Mucosa of descending colon (tissue), 3 donors: ENCODE measurements around the gene ZSCAN5C. TPM values are rescaled to one million over a fixed set of nuclear protein-coding genes. Genes with fewer than 3 reads are reported as not detected.
"Not testable (repeated sequence)": the region's sequence is repeated elsewhere in the genome, so short reads cannot be mapped to it uniquely, and the experiment has no call there.

Experiments
- ATAC-seq: fragments of 200-7000 bp; cut with Tn5 transposase; one replicate; pipeline ENCODE4 v1.9.1; 2020; ENCODE audit warnings: mild to moderate bottlenecking, moderate library complexity
- DNase-seq, 3 donors: peaks; one replicate each; pipeline ENCODE4 v3.0.0-alpha.2; 2020
- H3K36me3 ChIP-seq: fragments of 200-600 bp; one replicate; pipeline ENCODE4 v1.8.0; 2021; ENCODE audit warnings: low read depth, mild to moderate bottlenecking
- H3K4me1 ChIP-seq: fragments of 200-600 bp; one replicate; pipeline ENCODE4 v1.8.0; 2021; ENCODE audit warnings: low read depth, mild to moderate bottlenecking
- H3K4me3 ChIP-seq: fragments of 200-600 bp; one replicate; pipeline ENCODE4 v1.8.0; 2021; ENCODE audit warnings: mild to moderate bottlenecking
- H3K9me3 ChIP-seq: fragments of 200-600 bp; one replicate; pipeline ENCODE4 v1.8.0; 2021; ENCODE audit warnings: mild to moderate bottlenecking
- intact Hi-C, 2 donors: fragments of 100-400 bp; cut with DNase I in 1 of 2; cut with micrococcal nuclease in 1 of 2; formaldehyde crosslinking; loops; one replicate each; pipeline versions ENCODE4 v1.11.0 to v1.11.1; 2022; cut with DNase I, micrococcal nuclease
- total RNA-seq, 3 donors: library from RNA; stranded (reverse); fragmentation: NEBNext Ultra II Directional in 2 of 3; extraction: Animal tissue kit (Norgen Biotek cat#: 25700) in 2 of 3; gene quantifications; one replicate each; pipeline versions ENCODE4 v1.2.1 to v1.2.4, GENCODE V29; 2021 to 2023
- TF ChIP-seq, protein P1 (sequence below): fragments of 200-600 bp; IDR thresholded peaks from one replicate; pipeline ENCODE4 v1.8.0; 2022; ENCODE audit warnings: antibody characterized with exemption, mild to moderate bottlenecking
- donor health status: DM: no; HTN: no; CAD: no; lungs with moderate emphysema.
- donor health status: DM: no; HTN: no; CAD: no.
- donor health status: DM: no; HTN: yes; CAD: no.

Gene ZSCAN5C
- total RNA-seq, 3 donors from 2014 or later = not detected

DNA sequence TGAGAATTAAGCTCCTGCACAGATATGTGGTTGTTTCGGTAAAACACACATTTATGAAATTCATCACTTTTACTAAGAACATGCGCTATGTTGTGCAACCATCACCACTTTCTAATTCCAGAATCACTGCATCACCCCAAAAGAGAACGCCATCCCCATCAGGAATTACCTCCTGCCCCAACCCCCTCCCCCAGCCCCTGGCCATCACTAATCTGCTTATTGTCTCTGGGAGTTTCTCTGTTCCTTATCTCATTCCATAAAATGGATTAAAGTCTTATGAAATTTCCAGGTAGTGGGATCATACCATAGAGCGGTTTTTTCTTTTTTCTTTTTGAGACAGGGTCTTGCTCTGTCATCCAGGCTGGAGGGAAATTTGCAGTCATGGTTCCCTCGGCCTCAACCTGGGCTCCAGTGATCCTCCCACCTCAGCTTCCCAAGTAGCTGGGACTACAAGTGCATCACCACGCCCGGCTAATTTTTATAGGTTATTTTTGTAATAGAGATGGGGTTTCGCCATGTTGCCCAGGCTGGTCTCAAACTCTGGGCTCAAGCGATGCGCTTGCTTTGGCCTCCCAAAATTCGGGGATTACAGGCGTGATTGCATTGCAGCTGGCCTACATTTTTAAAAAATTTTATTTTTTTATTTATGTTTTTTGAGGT, 8.0 kb upstream of the ZSCAN5C start:
- Histone ChIP-seq H3K9me3 (no peaks in the 10 kb centered on the region), H3K36me3 (no peaks in the 10 kb centered on the region), H3K4me1 (no peaks in the 10 kb centered on the region), H3K4me3 (no peak overlapping the region)
- ATAC-seq (no peak), DNase-seq (no peak)
- TF ChIP-seq, protein P1, sequence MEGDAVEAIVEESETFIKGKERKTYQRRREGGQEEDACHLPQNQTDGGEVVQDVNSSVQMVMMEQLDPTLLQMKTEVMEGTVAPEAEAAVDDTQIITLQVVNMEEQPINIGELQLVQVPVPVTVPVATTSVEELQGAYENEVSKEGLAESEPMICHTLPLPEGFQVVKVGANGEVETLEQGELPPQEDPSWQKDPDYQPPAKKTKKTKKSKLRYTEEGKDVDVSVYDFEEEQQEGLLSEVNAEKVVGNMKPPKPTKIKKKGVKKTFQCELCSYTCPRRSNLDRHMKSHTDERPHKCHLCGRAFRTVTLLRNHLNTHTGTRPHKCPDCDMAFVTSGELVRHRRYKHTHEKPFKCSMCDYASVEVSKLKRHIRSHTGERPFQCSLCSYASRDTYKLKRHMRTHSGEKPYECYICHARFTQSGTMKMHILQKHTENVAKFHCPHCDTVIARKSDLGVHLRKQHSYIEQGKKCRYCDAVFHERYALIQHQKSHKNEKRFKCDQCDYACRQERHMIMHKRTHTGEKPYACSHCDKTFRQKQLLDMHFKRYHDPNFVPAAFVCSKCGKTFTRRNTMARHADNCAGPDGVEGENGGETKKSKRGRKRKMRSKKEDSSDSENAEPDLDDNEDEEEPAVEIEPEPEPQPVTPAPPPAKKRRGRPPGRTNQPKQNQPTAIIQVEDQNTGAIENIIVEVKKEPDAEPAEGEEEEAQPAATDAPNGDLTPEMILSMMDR = no peak
- intact Hi-C loops = no loop called here

DNA sequence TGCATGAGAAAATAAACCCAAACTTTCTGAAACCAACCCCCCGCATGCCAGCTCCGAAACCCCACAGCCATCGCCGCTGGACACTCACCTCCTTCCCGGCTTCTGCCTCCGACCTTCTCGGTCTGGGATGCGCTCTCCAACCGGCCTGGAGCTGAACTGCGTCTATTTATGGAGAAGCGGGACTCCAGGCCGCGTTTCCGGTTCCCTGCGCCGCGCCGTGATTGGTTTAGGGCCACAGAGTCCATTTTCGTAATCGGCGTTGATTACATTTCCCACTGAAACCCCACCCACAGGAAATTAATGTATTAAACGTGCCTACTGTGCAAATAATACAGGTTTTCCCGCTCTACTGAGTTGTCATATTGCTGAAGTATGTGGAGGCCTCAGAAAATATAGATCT, 4.4 kb upstream of the ZSCAN5C start, which contains the start of gene ZSCAN5B:
ZSCAN5B (minus strand) TSS at position 138 of the 400 bp plus-strand sequence. CDS start 4,731 bp downstream, outside the sequence.
- H3K4me3 ChIP-seq, H3K4me1 ChIP-seq, ATAC-seq, H3K36me3 ChIP-seq, intact Hi-C loops, DNase-seq, H3K9me3 ChIP-seq: not testable (repeated sequence)

GRCh38 chr19:56199687-56200086, 2.4 kb upstream of the ZSCAN5C start:
- DNase-seq (no peak), ATAC-seq (no peak)
- H3K9me3 ChIP-seq = no peaks in the 10 kb centered on the region
- no peaks in the 10 kb centered on the region for H3K36me3 ChIP-seq
- intact Hi-C loops = no loop called here
- TF ChIP-seq, protein P1 = no peak
- H3K4me1 ChIP-seq = no peaks in the 10 kb centered on the region
- H3K4me3 ChIP-seq = no peak overlapping the region

- not testable (repeated sequence) for ATAC-seq, DNase-seq
Measured at GRCh38 chr19:56207581-56207980, 5.5 kb downstream of the ZSCAN5C start.

DNA sequence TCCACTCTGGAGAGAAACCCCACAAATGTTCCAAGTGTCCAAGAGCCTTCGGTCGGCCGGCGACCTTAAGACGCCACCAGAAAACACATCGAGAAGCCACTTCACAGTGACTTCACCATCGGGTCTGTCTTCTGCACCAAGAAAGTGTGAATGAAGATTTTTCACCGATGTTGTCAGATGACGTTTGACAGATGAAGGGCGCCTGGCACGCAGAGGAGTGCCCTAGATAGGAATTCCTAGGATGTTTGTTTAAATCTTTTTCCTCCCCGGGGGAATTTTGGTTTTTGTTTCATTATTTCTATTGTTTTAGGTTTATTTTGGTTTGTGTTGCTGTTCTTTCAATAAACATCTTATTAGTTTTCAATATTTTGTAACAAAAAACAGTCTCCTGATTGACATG, 7.0 kb downstream of the ZSCAN5C start:
- TF ChIP-seq, protein P1 = no peak
- no peak overlapping the region for H3K4me3 ChIP-seq
- H3K36me3 ChIP-seq = no peaks in the 10 kb centered on the region
- intact Hi-C loops = no loop called here
- no peaks in the 10 kb centered on the region for H3K9me3 ChIP-seq
- DNase-seq (no peak), ATAC-seq (no peak)
- H3K4me1 ChIP-seq = no peaks in the 10 kb centered on the region

More at GRCh38 chr19:56207581-56207980, 5.5 kb downstream of the ZSCAN5C start:
- H3K4me3 ChIP-seq, H3K4me1 ChIP-seq, H3K36me3 ChIP-seq, intact Hi-C loops, H3K9me3 ChIP-seq: not testable (repeated sequence)

GRCh38 chr19:56210036-56210435, 8.0 kb downstream of the ZSCAN5C start:
- H3K4me1 ChIP-seq, H3K4me3 ChIP-seq, DNase-seq, intact Hi-C loops, ATAC-seq, H3K9me3 ChIP-seq, H3K36me3 ChIP-seq: not testable (repeated sequence)

DNA sequence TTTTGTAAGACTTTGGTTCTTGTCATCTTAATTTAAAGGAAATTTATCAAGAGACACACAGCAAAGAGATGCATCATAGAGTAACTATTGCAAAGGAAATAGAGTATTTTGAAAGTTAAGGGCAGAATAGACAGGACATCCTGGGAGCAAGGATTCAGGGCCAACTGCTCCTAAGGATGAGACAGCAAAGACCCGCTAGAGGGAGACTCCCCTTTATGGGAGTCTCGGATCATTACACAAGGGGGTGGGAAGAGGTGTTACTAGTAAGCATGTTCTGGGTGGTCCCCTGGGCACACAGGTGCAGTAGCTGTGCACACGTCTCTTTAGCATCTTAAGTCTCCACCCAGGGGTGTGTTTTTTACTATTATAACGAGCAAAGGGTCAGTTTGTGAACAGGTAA, 9.6 kb downstream of the ZSCAN5C start:
- no peaks in the 10 kb centered on the region for H3K4me1 ChIP-seq
- TF ChIP-seq, protein P1 = no peak
- no peaks in the 10 kb centered on the region for H3K36me3 ChIP-seq
- DNase-seq = no peak
- no peak for ATAC-seq
- H3K9me3 ChIP-seq = no peaks in the 10 kb centered on the region
- no peak overlapping the region for H3K4me3 ChIP-seq
- intact Hi-C loops = no loop called here
